Measurements from ENCODE around the gene CDC42EP3.

Gene CDC42EP3

DNA sequence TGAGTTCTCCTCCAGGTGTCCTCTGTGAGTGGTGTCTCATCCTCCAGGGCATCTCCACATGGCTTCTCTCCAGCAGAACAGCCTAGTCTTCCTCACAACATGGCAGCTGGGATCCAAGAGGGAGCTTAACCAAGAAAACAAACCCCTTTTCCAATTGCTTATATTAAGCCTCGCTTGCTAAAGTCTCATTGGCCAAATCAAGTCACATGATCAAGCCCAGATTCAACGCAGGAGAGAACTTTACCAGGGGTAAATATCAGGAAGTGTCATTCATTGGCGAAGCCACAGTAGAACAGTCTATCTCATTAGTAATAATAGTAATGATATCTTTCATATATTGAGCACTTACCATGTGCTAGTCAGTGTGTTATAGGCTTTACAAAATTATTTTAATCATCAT lies 53.1 kb downstream of the CDC42EP3 start:
- no peak for DNase-seq (ENCODE audit: low read depth)

DNA sequence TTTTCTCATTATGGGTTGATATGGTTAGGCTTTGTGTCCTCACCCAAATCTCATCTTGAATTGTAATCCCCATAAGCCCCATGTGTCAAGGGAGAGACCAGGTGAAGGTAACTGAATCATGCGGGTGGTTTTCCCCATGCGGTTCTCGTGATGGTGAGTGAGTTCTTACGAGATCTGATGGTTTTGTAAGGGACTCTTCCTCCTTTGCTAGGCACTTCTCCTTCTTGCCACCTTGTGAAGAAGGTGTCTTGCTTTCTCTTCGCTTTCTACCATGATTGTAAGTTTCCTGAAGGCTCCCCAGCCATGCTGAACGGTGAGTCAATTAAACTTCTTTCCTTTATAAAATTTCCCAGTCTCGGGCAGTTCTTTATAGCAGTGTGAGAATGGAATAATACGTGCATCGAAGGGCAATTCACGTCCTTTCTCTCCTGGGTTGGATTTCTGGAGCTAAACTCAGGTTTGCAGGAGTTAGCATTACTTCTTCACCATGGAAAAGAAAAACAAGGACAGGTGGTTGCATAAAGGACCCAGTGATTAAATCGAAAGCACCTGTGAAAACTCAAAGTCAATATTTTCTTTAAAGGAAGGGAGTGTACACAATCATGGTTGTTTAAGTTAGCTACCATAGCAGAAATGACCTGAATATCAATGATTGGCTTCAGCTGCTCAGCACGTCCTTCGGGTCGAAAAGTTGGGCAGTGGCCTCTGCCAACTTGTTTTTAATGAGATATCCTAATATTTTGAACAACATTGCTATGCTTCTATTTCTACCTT lies 54.1 kb downstream of the CDC42EP3 start:
- DNase-seq (ENCODE audit: low read depth) = no peak

DNA sequence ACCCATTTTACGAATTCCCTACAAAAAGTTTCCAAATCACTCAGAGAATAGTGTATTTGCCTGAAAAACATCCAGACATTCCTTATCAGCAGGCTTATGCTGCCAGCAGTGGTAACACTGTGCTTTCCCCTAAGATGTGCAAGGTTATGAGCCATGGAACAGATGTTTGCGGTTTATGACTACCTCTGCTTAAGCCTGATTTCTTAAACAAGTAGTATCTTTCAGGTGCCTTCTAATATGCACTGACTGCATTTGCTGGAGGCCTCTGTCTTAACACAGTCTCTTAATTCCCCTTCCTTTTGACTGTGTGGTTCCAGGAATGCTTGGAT lies 54.8 kb downstream of the CDC42EP3 start:
- peak; percentile 77 for DNase-seq (ENCODE audit: low read depth)

DNA sequence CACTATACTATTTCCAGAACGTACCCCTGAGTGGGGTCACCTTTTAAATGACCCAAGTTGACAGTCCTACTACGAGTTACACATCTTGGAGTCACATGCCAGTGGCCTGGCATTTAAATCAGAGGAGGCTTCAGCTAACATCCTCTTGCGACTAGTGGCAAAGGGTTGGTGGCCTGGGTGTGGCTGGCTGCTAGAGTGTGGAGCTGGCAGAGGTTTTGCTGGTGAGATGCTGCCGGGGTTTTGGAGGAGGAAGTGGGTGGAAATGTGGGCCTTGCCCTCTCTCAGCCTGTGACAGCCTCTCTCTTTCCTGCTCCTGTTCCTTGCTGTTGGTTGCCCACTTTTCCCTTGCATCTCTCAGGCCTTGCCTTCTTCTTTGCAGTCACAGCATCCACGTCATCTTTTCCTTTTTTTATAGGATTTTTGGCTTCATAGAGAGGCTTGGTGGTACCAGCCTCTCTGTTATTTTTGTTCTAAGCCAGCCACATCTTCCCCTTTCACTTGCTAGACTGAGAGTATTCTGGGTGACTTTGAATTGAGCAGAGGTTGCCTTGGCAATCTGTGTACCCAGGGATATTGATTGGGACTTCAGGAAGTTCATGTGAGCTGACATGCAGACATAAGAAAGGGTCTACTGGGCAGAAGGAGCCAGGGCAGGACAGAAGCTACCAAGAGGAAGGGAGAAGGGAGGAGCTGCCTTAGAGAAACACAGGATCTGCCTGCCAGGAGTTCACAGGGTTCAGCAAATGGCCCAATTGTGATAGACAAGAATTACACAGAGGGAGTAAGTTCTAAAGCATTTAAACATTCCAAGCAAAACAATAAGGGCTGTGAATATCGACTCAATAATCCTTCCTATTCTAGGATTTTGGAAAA lies 55.4 kb downstream of the CDC42EP3 start:
- no peak for DNase-seq (ENCODE audit: low read depth)

DNA sequence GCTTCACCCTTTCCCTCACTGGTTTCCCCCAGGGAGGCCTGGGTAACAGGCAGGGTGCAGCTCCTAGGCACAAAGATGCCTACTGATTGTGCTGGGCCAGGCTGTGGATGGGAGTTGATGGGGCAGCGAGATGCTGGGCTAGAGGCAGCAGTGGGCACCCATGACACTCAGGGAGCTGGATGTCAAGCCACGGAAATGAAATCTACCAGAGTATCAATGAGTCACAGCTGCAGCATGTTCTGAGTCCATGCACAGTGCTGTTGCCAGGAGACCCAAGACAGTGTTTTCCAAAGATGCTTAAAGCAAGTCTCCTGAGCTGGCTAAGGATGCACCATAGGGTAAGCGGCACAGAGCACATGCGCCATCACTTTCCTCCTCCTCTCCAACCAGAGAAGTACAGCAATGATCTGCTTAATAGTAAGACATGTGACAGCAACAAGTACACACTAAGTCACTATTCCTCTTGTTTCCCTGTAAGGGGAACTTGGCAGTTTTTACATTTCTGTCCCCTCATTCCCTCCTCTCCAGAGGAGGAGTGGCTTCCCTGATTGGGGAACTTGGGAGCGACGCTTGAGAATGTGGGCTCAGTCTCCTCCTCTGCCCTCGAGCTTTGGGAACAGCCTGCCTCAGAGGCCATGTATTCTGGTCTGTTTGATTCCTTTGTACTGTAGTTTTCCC lies 57.2 kb downstream of the CDC42EP3 start:
- peak; percentile 93 for DNase-seq (ENCODE audit: low read depth)

DNA sequence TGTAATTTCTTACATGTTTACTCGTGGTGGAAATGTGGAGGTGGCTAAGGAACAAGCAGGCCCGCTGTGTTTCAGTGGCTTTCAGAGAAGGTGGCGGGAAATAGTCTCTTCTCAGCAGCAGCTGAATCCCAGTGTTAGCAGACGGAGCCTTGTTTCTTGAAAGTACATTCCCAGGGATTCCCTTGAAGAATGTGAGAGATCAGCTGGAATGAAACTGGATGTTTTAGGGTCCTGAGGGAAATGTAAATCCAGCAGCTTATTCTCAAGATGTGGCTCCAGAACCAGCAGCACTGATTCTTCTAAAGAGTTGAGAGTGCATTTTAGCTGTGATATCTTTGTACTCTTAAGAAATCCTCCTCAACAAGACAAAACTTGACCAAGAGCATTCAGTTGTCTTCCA lies 59.1 kb downstream of the CDC42EP3 start:
- no peak for DNase-seq (ENCODE audit: low read depth)

DNA sequence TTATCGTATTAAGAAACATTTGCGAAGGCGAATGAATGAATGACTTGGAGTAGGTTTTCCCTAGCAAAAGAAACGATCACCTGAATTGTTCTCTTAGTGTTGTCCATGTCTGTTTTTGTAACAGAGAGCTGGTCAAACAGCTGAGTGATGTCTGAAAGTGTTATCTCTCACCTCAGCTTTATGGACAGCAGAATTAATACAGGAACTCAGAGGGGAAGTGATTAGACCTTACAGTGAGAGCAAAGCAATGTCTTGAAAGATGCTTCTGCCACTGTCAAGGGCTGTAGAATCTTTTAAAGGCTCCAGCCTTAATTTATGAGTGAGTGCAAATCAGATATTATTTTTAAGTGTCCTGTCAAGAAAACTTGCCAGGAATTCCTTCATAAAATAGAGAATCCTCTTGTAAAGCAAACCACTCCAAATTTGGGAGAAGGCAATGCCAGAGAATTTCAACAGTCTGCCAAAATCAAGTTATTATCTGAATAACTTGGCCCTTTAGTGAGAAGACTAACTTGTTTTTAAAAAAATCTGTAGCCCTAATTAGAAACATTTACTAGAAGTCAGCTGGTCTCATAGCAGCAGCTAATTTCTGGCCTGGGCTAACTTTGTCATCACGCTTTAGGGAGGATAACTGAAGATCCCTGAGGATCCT lies 60.7 kb downstream of the CDC42EP3 start:
- no peak for DNase-seq (ENCODE audit: low read depth)

DNA sequence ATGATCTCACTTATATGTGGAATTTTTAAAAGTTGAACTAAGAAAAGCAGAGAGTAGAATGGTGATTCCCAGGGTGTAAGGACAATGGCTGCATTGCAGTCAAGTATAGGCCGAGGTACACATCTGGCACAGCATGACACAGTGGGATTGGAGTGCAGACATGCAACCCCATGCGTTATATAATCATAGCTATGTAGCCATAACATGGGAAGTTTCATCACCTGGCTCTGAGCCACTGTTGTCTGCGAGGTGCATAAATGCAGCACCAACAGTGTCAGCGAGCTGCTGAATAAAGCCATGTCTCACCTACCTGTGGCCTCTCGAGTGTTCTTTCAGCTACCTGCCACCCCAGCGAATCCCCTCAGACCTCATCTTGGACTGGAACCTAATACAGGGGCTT lies 61.7 kb downstream of the CDC42EP3 start:
- no peak for DNase-seq (ENCODE audit: low read depth)

DNA sequence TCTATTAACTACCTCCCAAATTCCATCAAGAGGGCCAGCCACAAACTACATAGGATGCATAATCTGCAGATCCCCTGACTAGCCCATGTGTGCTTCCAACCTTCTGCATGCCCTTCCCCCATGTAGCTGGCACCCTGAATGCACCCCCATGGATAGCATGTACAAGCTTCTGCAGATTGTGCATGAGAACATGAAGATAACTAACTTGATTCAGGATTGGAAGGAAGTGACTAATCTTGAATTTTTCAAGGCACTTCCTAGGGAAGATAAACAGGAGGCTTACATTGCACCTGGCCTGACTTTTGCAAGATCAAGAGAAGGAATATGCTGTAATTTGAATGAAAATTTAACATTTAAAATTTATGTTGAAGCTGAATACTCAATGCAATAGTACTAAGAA lies 66.7 kb downstream of the CDC42EP3 start:
- DNase-seq (ENCODE audit: low read depth) = peak; percentile 68

DNA sequence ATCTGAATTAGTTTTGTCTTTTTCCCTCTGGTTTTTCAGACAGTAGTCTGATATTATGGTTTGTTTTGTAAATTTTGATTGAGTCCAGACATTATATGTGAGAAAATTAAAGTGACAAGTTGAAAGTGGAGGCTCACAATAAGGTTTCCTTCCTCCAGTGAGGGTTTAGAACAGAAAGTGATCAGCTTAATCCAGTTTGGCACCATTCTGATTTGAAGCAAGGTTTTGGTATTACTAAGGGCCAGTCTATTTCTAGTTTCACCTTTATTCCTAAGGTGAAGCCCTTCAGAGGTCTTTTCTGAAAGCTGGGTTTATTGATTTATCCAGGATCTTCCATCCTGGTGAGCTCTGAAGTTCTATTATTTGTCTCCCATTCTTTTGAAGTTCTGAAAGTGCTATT lies 68.7 kb downstream of the CDC42EP3 start:
- DNase-seq (ENCODE audit: low read depth) = no peak

DNA sequence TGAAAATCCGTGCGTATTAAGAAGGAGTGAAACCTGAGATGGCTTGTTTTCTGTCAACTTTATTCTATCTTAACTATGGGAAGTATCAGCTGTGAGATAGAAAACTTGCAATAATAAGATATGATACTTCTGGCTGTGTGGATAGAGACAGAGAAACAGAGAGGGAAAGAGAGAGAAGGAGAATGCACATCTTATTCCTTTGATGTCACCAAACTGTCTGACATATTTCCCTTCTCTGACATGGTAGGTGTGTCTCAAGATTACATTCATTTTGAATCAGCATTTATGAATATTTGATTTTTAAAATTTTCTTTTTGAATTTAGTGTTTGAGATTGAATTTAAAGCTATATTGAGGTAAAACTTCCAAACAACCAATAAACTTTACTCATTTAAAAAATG lies 69.4 kb downstream of the CDC42EP3 start:
- DNase-seq (ENCODE audit: low read depth) = peak; percentile 47

DNA sequence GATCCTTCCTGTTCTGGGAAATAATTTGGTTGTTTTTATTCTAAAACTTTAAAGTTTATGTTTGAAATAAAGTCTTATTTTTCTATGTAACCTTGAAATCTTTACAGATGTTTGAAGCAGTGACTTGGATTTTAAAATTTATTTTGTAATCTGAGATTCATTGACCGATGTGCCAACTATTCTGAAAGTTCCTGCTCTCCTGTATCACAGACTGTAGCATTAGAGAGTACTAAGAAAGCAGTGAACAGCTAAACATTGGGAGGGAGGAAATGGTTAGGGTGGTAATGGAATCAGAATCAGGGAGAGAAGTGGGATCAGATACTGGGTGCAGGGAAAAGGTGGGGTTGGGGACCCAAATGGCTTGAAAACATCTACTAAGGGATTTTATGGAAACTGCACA lies 69.9 kb downstream of the CDC42EP3 start:
- no peak for DNase-seq (ENCODE audit: low read depth)

DNA sequence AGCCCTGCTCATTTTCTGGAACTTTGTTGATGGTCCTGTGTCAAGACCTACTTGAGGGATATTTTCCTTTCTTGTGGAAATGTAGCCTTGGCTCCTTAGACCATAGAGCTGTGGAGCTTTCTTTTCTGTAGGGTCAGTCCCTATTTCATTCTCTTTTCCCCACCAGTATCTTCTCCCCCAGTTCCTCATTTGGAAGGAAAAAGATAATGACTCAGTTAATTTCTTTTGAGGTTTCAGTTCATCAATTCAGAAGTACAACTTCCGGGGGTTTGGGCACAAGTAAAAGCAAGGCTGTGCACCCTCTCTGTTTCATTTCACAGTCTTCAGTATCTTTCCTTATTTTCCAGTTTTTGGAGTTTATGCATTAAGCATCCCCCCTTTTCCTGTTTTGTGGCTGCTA lies 70.7 kb downstream of the CDC42EP3 start:
- DNase-seq (ENCODE audit: low read depth) = no peak

DNA sequence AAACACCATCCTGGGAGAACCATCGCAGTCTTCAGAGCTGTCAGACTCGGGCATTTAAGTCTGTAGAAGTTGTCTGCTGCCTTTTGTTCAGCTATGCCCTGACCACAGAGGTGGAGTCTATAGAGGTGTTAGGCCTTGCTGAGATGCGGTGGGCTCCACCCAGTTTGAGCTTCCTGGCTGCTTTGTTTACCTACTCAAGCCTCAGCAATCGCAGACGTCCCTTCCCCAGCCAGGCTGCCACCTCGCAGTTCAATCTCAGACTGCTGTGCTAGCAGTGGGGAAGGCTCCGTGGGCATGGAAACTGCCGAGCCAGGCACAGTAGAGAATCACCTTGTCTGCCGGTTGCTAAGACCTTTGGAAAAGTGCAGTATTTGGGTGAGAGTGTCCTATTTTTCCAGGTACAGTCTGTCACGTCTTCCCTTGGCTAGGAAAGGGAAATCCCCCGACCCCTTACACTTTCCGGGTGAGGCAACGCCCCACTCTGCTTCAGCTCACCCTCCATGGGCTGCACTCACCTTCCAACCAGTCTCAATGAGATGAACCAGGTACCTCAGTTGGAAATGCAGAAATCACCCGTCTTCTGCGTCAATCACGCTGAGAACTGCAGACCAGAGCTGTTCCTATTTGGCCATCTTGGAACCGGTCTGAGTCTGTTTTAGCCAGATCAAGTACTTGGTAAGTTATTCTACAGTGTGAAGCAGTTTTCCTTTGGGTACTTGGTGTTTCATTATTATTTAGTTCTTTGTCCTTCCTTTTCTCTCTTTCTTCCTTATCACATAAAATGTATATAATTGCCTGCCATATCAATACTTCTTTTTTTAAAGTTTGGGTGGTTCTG lies 71.5 kb downstream of the CDC42EP3 start:
- no peak for DNase-seq (ENCODE audit: low read depth)

DNA sequence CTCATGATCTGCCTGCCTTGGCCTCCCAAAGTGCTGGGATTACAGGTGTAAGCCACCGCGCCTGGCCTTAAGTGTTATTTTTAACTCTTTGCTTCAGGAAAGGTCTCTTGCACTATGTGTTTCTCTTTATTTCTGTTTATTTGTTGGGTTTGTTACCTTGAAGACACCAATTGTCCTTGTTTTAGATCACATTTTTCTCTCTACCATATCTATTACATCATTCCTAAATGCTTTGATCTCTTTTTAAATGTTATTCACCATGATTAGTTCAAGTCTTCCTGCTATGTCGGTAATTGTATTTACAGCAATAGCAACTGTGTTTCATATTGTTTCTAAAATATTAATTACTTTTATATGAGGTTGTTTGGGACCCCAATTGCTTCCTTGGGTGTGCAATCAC lies 77.7 kb downstream of the CDC42EP3 start:
- no peak for DNase-seq (ENCODE audit: low read depth)

DNA sequence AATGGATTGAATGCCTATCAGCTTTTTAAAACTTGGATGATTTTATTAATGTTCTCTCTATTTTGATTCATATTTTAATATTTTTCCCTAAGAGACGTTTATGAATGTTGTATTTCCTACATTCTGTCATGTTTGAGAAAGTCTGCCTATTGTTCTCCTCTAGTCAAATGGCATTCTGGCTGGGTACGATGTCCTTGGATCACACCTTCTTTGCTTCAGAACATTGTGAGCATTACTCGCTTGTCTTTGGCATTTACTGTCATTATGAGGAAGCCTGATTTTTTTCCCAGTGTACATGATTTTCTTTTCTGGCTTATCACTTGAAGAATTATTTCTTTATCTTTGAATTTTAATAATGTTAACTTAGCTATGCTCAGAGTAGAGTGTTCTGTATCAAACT lies 78.4 kb downstream of the CDC42EP3 start:
- no peak for DNase-seq (ENCODE audit: low read depth)
